H9 (cell line): ENCODE data around the gene MBTD1. TPM values are rescaled to one million over a fixed set of nuclear protein-coding genes. Genes with fewer than 3 reads are reported as not detected.

Experiments
- DNase-seq: peaks from one replicate; pipeline ENCODE4 v3.0.0-alpha.2; 2017
- H2AFZ ChIP-seq: one replicate; pipeline ENCODE4 v1.6.1; 2013; ENCODE audit warnings: mild to moderate bottlenecking, low read length, control low read depth, moderate library complexity
- H2AK5ac ChIP-seq: 2 replicates; pipeline ENCODE4 v1.6.1; 2013; ENCODE audit warnings: low read length, control low read depth, mixed read lengths; ENCODE audit not compliant: insufficient read length
- H2BK120ac ChIP-seq: one replicate; pipeline ENCODE4 v1.6.1; 2013; ENCODE audit warnings: low read depth, mild to moderate bottlenecking, low read length, control low read depth, inconsistent platforms; ENCODE audit not compliant: poor library complexity, severe bottlenecking
- H2BK12ac ChIP-seq: 2 replicates; pipeline ENCODE4 v1.6.1; 2013; ENCODE audit warnings: low read length, control low read depth, mixed read lengths, low read depth; ENCODE audit not compliant: insufficient read length
- H2BK15ac ChIP-seq: 2 replicates; pipeline ENCODE4 v1.6.1; 2013; ENCODE audit warnings: low read depth, low read length, control low read depth
- H2BK20ac ChIP-seq: one replicate; pipeline ENCODE4 v1.6.1; 2013; ENCODE audit warnings: low read depth, mild to moderate bottlenecking, low read length, control low read depth, inconsistent platforms; ENCODE audit not compliant: poor library complexity, severe bottlenecking
- H2BK5ac ChIP-seq: 2 replicates; pipeline ENCODE4 v1.6.1; 2013; ENCODE audit warnings: low read length, control low read depth, mixed read lengths; ENCODE audit not compliant: insufficient read length
- H3K14ac ChIP-seq: 2 replicates; pipeline ENCODE4 v1.6.1; 2013; ENCODE audit warnings: low read length, control low read depth; ENCODE audit not compliant: insufficient read depth
- H3K18ac ChIP-seq: 2 replicates; pipeline ENCODE4 v1.6.1; 2013; ENCODE audit warnings: low read depth, mild to moderate bottlenecking, mixed read lengths, low read length, control low read depth; ENCODE audit not compliant: insufficient read length
- H3K23ac ChIP-seq: 2 replicates; pipeline ENCODE4 v1.6.1; 2013; ENCODE audit warnings: low read length, control low read depth, mixed read lengths, low read depth; ENCODE audit not compliant: insufficient read length
- H3K23me2 ChIP-seq: 2 replicates; pipeline ENCODE4 v1.6.1; 2013; ENCODE audit warnings: low read depth, mild to moderate bottlenecking, mixed read lengths, low read length, control low read depth; ENCODE audit not compliant: insufficient read length, poor library complexity, severe bottlenecking
- H3K27ac ChIP-seq: 2 replicates; pipeline ENCODE4 v1.5.1; 2013; ENCODE audit warnings: low read length, control low read depth, mixed read lengths, low read depth; ENCODE audit not compliant: insufficient read length
- H3K27me3 ChIP-seq: 2 replicates; pipeline ENCODE4 v1.6.1; 2013; ENCODE audit warnings: low read length, control low read depth, inconsistent platforms; ENCODE audit not compliant: insufficient read depth
- H3K4ac ChIP-seq: 2 replicates; pipeline ENCODE4 v1.6.1; 2013; ENCODE audit warnings: low read depth, mild to moderate bottlenecking, control low read depth, inconsistent platforms, low read length, moderate library complexity
- H3K4me1 ChIP-seq: 2 replicates; pipeline ENCODE4 v1.6.1; 2013; ENCODE audit warnings: low read length, control low read depth, inconsistent platforms; ENCODE audit not compliant: insufficient read depth
- H3K4me2 ChIP-seq: 2 replicates; pipeline ENCODE4 v1.6.1; 2013; ENCODE audit warnings: low read length, control low read depth, mixed read lengths; ENCODE audit not compliant: insufficient read length, insufficient read depth
- H3K56ac ChIP-seq: 2 replicates; pipeline ENCODE4 v1.6.1; 2013; ENCODE audit warnings: low read depth, mild to moderate bottlenecking, mixed read lengths, low read length, control low read depth; ENCODE audit not compliant: insufficient read length
- H3K79me1 ChIP-seq: 2 replicates; pipeline ENCODE4 v1.6.1; 2013; ENCODE audit warnings: low read depth, mild to moderate bottlenecking, moderate library complexity, low read length, control low read depth, inconsistent platforms; ENCODE audit not compliant: insufficient read depth, poor library complexity, severe bottlenecking
- H3K79me2 ChIP-seq: 2 replicates; pipeline ENCODE4 v1.6.1; 2013; ENCODE audit warnings: low read length, control low read depth, inconsistent platforms; ENCODE audit not compliant: insufficient read depth
- H3K9ac ChIP-seq: 2 replicates; pipeline ENCODE4 v1.6.1; 2013; ENCODE audit warnings: low read length, control low read depth, mixed read lengths; ENCODE audit not compliant: insufficient read length; ENCODE audit errors: extremely low read depth
- H3K9me3 ChIP-seq: one replicate; pipeline ENCODE4 v1.6.1; 2013; ENCODE audit warnings: low read depth, low read length, inconsistent platforms; ENCODE audit not compliant: control insufficient read depth
- H3T11ph ChIP-seq: one replicate; pipeline ENCODE4 v1.6.1; 2013; ENCODE audit warnings: mild to moderate bottlenecking, low read length, control low read depth, inconsistent platforms
- H4K20me1 ChIP-seq: one replicate; pipeline ENCODE4 v1.6.1; 2013; ENCODE audit not compliant: control insufficient read depth, insufficient read length, insufficient read depth
- H4K5ac ChIP-seq: 2 replicates; pipeline ENCODE4 v1.6.1; 2013; ENCODE audit warnings: low read depth, mild to moderate bottlenecking, mixed read lengths, low read length, control low read depth; ENCODE audit not compliant: insufficient read length
- H4K8ac ChIP-seq: replicated peaks from 2 replicates; pipeline ENCODE4 v1.6.1; 2013; ENCODE audit warnings: low read length, control low read depth, mixed read lengths, low read depth; ENCODE audit not compliant: insufficient read length
- H4K91ac ChIP-seq: 2 replicates; pipeline ENCODE4 v1.6.1; 2013; ENCODE audit warnings: low read depth, mild to moderate bottlenecking, moderate library complexity, mixed read lengths, low read length, control low read depth; ENCODE audit not compliant: insufficient read length
- H3K27ac Mint-ChIP-seq, 3 experiments: 2 replicates in 2 of 3; 3 replicates in 1 of 3; pipeline ENCODE4 v1.8.0; 2020 to 2021; ENCODE audit warnings: mixed read lengths in 3 of 3, mild to moderate bottlenecking in 1 of 3, moderate library complexity in 1 of 3
- H3K27me3 Mint-ChIP-seq: 2 replicates; pipeline ENCODE4 v1.8.0; 2021; ENCODE audit warnings: low read depth, mild to moderate bottlenecking, moderate library complexity, mixed read lengths
- H3K36me3 Mint-ChIP-seq, 3 experiments: 2 replicates in 2 of 3; 3 replicates in 1 of 3; pipeline ENCODE4 v1.8.0; 2020 to 2021; ENCODE audit warnings: low read depth in 3 of 3, mixed read lengths in 3 of 3; ENCODE audit not compliant: insufficient read depth in 1 of 3
- H3K4me1 Mint-ChIP-seq, 2 experiments: 2 replicates each; pipeline ENCODE4 v1.8.0; 2020; ENCODE audit warnings: mixed read lengths in 2 of 2
- H3K4me3 Mint-ChIP-seq, 2 experiments: 2 replicates in 1 of 2; 3 replicates in 1 of 2; pipeline ENCODE4 v1.8.0; 2020 to 2021; ENCODE audit warnings: mild to moderate bottlenecking in 2 of 2, mixed read lengths in 2 of 2, moderate library complexity in 1 of 2
- H3K9me3 Mint-ChIP-seq, 2 experiments: 2 replicates in 1 of 2; 3 replicates in 1 of 2; pipeline ENCODE4 v1.8.0; 2020; ENCODE audit warnings: mild to moderate bottlenecking in 2 of 2, mixed read lengths in 2 of 2, moderate library complexity in 1 of 2
- WGBS: extraction: QIAGEN DNeasy Blood & Tissue Kit; methylation state at CpG from one replicate; pipeline ENCODE4 v1.1.7; 2013; ENCODE audit warnings: missing lambda C conversion rate, low lambda C conversion rate, mixed read lengths; ENCODE audit not compliant: insufficient read length; ENCODE audit errors: extremely low coverage; 5-methylcytosine and 5-hydroxymethylcytosine counted together
- total RNA-seq: library from RNA; stranded (reverse); gene quantifications from 2 replicates; pipeline ENCODE4 v1.2.1, GENCODE V29; 2021
- TF ChIP-seq, protein P1 (sequence below): fragments of 200-600 bp; sonication (generic); conservative IDR thresholded peaks from 3 replicates; pipeline ENCODE4 v1.8.0; 2021; ENCODE audit warnings: antibody characterized with exemption, mild to moderate bottlenecking

The MBTD1 gene
- total RNA-seq, 1 experiment from 2014 or later: 49.6 TPM

- H3K27ac Mint-ChIP-seq: no peak overlapping the region
Observed at GRCh38 chr17:51159604-51160003, 100.2 kb downstream of the MBTD1 start.

More at GRCh38 chr17:51159604-51160003, 100.2 kb downstream of the MBTD1 start:
- H3K18ac ChIP-seq: no peak overlapping the region
- no peaks in the 10 kb centered on the region for H3K27me3 ChIP-seq
- WGBS: no CpG with 5 or more reads among the region's 3 CpGs
- H4K5ac ChIP-seq: no peak overlapping the region
- no peak overlapping the region for H2BK20ac ChIP-seq
- peaks cover 40 to 80% (median 65%) of the 10 kb centered on the region in 3 experiments for H3K36me3 Mint-ChIP-seq
- H3K9ac ChIP-seq: no peak overlapping the region
- no peak overlapping the region for H3K56ac ChIP-seq
- H3K79me2 ChIP-seq: peaks cover 11% of the 10 kb centered on the region; the same call in 1 of the 2 replicates
- no peaks in the 10 kb centered on the region for H3K23me2 ChIP-seq
- no peak overlapping the region for H2AFZ ChIP-seq
- no peaks in the 10 kb centered on the region for H3K4me1 ChIP-seq
- no peak overlapping the region for H3K4me3 Mint-ChIP-seq
- H3K14ac ChIP-seq: no peak overlapping the region
- H2BK120ac ChIP-seq: no peak overlapping the region
- no peak overlapping the region for H2AK5ac ChIP-seq
- H4K20me1 ChIP-seq: no peaks in the 10 kb centered on the region
- no peak overlapping the region for H3K23ac ChIP-seq
- no peak overlapping the region for H3T11ph ChIP-seq
- no peaks in the 10 kb centered on the region; a peak in 1 of 4 replicates for H3K4me1 Mint-ChIP-seq
- H3K27ac ChIP-seq: no peak overlapping the region
- H3K9me3 ChIP-seq: no peaks in the 10 kb centered on the region
- H3K4me2 ChIP-seq: no peak overlapping the region
- no peak overlapping the region for H3K4ac ChIP-seq
- no peaks in the 10 kb centered on the region for H3K27me3 Mint-ChIP-seq
- no peak overlapping the region for H4K91ac ChIP-seq
- H4K8ac ChIP-seq: no peak overlapping the region
- H2BK12ac ChIP-seq: no peak overlapping the region
- H3K9me3 Mint-ChIP-seq: no peaks in the 10 kb centered on the region
- TF ChIP-seq, protein P1, sequence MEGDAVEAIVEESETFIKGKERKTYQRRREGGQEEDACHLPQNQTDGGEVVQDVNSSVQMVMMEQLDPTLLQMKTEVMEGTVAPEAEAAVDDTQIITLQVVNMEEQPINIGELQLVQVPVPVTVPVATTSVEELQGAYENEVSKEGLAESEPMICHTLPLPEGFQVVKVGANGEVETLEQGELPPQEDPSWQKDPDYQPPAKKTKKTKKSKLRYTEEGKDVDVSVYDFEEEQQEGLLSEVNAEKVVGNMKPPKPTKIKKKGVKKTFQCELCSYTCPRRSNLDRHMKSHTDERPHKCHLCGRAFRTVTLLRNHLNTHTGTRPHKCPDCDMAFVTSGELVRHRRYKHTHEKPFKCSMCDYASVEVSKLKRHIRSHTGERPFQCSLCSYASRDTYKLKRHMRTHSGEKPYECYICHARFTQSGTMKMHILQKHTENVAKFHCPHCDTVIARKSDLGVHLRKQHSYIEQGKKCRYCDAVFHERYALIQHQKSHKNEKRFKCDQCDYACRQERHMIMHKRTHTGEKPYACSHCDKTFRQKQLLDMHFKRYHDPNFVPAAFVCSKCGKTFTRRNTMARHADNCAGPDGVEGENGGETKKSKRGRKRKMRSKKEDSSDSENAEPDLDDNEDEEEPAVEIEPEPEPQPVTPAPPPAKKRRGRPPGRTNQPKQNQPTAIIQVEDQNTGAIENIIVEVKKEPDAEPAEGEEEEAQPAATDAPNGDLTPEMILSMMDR: no peak
- H3K79me1 ChIP-seq: no peaks in the 10 kb centered on the region
- DNase-seq: no peak
- H2BK15ac ChIP-seq: no peak overlapping the region
- no peak overlapping the region for H2BK5ac ChIP-seq
